ENCODE data around the gene KDM8. TPM values are rescaled to one million over a fixed set of nuclear protein-coding genes. Genes with fewer than 3 reads are reported as not detected.

The KDM8 gene
- total and polyA plus RNA-seq, 7 donors: 2.2 to 7.8 (median 3.5) TPM

DNA sequence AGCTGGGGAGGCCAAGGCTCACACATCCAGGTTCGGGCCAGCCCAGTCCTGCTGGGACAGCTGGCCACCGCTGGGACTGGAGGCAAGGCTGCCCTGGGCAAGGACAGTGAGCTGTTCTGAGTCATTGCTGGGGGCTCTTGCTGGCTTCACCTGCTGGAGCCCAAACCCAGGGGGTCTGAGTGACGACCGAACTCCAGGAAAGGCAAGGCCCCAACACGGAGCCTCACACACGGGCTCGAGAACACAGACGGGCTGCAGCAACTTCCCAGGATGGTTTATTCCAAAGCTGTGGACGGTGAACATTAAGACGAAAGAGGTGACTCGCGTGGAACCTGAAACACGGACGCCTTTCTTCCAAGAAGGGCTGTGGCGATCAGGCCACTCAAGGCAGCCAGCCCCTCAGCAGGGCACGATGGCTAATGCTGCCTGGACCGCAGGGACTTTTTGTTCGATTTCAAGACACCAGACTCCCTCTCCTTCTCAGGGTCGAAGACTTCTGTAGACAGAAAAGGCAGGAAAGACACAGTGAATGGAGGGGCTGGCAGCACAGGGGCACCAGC, 21.5 kb downstream of the KDM8 start:
- TF ChIP-seq CTCF (IDR thresholded peaks at IDR 0.05): no peak
- H3K27ac ChIP-seq: no peak overlapping the region
- WGBS, 3 donors: 60 to 76% (median 70%) methylated on average over 19 of the region's 19 CpGs
- no peak for ATAC-seq
- DNase-seq: peak in 1 of 2 donors; percentile 30
- intact Hi-C loops (cut with DNase I): no loop called here
- H3K9me3 ChIP-seq: no peaks in the 10 kb centered on the region
- H3K36me3 ChIP-seq (ENCODE audit: insufficient read depth in 1 of 2, low read depth in 1 of 2): peaks cover 0 to 19% of the 10 kb centered on the region in 2 donors
- peaks cover 30% of the 10 kb centered on the region for H3K4me1 ChIP-seq
- no peak overlapping the region for H3K4me3 ChIP-seq
- no peaks in the 10 kb centered on the region for H3K27me3 ChIP-seq (ENCODE audit: insufficient read depth in 3 of 3, low read length in 2 of 3)

GRCh38 chr16:27225536-27226360, 22.4 kb downstream of the KDM8 start:
- Histone ChIP-seq H3K4me1 (peaks cover 32% of the 10 kb centered on the region), H3K27me3 (ENCODE audit: insufficient read depth in 3 of 3, low read length in 2 of 3) (no peaks in the 10 kb centered on the region), H3K4me3 (no peak overlapping the region), H3K36me3 (ENCODE audit: insufficient read depth in 1 of 2, low read depth in 1 of 2) (peaks cover 0 to 18% of the 10 kb centered on the region in 2 donors), H3K27ac (no peak overlapping the region), H3K9me3 (no peaks in the 10 kb centered on the region)
- TF ChIP-seq CTCF (IDR thresholded peaks at IDR 0.05): no peak
- no peak for ATAC-seq
- 70 to 75% (median 72%) methylated on average over 27 of the region's 27 CpGs for WGBS, 3 donors
- intact Hi-C loops (cut with DNase I): no loop called here
- peak in 1 of 2 donors; percentile 44 for DNase-seq

- intact Hi-C loops (cut with DNase I): no loop called here
- ATAC-seq (no peak), DNase-seq (peak in 1 of 2 donors; percentile 30)
- peaks cover 0 to 21% of the 10 kb centered on the region in 2 donors for H3K36me3 ChIP-seq (ENCODE audit: insufficient read depth in 1 of 2, low read depth in 1 of 2)
- H3K27ac ChIP-seq: no peak overlapping the region
- H3K27me3 ChIP-seq (ENCODE audit: insufficient read depth in 3 of 3, low read length in 2 of 3): no peaks in the 10 kb centered on the region
- peaks cover 32% of the 10 kb centered on the region for H3K4me1 ChIP-seq
- no peak overlapping the region for H3K4me3 ChIP-seq
- TF ChIP-seq CTCF (IDR thresholded peaks at IDR 0.05): no peak
- no peaks in the 10 kb centered on the region for H3K9me3 ChIP-seq
- WGBS, 3 donors: 82 to 87% (median 86%) methylated on average over 20 of the region's 20 CpGs
Observed at GRCh38 chr16:27226476-27226875, 23.1 kb downstream of the KDM8 start.

- TF ChIP-seq CTCF (IDR thresholded peaks at IDR 0.05): no peak
- Histone ChIP-seq H3K9me3 (no peaks in the 10 kb centered on the region), H3K27me3 (ENCODE audit: insufficient read depth in 3 of 3, low read length in 2 of 3) (no peaks in the 10 kb centered on the region), H3K4me1 (peaks cover 29% of the 10 kb centered on the region), H3K4me3 (no peak overlapping the region), H3K36me3 (ENCODE audit: insufficient read depth in 1 of 2, low read depth in 1 of 2) (peaks cover 0 to 27% of the 10 kb centered on the region in 2 donors), H3K27ac (no peak overlapping the region)
- intact Hi-C loops (cut with DNase I): no loop called here
- WGBS, 3 donors: 78 to 91% (median 79%) methylated on average over 16 of the region's 16 CpGs
- ATAC-seq (no peak), DNase-seq (peak in 1 of 2 donors; percentile 32)
Observed at GRCh38 chr16:27226976-27227705, 23.8 kb downstream of the KDM8 start.

Data from psoas muscle (tissue), 8 donors.